ENCODE data around the gene BRD4. TPM values are rescaled to one million over a fixed set of nuclear protein-coding genes. Genes with fewer than 3 reads are reported as not detected.

Gene BRD4
- total RNA-seq, 1 experiment from 2014 or later, result 41.4 TPM

- H3K4me3 ChIP-seq (ENCODE audit: low read length), result no peak overlapping the region
- no peak overlapping the region for H3K9ac ChIP-seq (ENCODE audit: low read length)
- H3K27ac ChIP-seq (ENCODE audit: low read length), result peak overlapping the region; percentile 39; the same call in 1 of the 2 replicates
- peaks cover 11% of the 10 kb centered on the region; the same call in 1 of the 2 replicates for H3K36me3 ChIP-seq (ENCODE audit: insufficient read depth, low read length)
- no peaks in the 10 kb centered on the region for H3K9me2 ChIP-seq (replicated peaks; ENCODE audit: insufficient read depth, low read length)
- H3K79me2 ChIP-seq (ENCODE audit: low read length), result peaks cover 98% of the 10 kb centered on the region
- no peak for DNase-seq
- H2AFZ ChIP-seq (ENCODE audit: low read length), result no peak overlapping the region
- H4K20me1 ChIP-seq (ENCODE audit: insufficient read depth, low read depth, low read length), result peaks cover 87% of the 10 kb centered on the region
- H3K4me2 ChIP-seq (ENCODE audit: low read depth, low read length, poor library complexity, severe bottlenecking), result peak overlapping the region; percentile 52
- H3K4me1 ChIP-seq (ENCODE audit: low read length), result peaks cover 56% of the 10 kb centered on the region
- H3K9me3 ChIP-seq (ENCODE audit: low read length), result no peaks in the 10 kb centered on the region
- H3K27me3 ChIP-seq (ENCODE audit: low read length), result no peaks in the 10 kb centered on the region
Observed at GRCh38 chr19:15317392-15318071, 14.8 kb downstream of the BRD4 start.

- Histone ChIP-seq H4K20me1 (ENCODE audit: insufficient read depth, low read depth, low read length) (peaks cover 87% of the 10 kb centered on the region), H3K9ac (ENCODE audit: low read length) (no peak overlapping the region), H3K4me3 (ENCODE audit: low read length) (no peak overlapping the region), H3K9me3 (ENCODE audit: low read length) (no peaks in the 10 kb centered on the region), H3K9me2 (replicated peaks; ENCODE audit: insufficient read depth, low read length) (no peaks in the 10 kb centered on the region), H3K4me1 (ENCODE audit: low read length) (peaks cover 50% of the 10 kb centered on the region), H3K27ac (ENCODE audit: low read length) (no peak overlapping the region), H3K79me2 (ENCODE audit: low read length) (peaks cover 100% of the 10 kb centered on the region), H3K4me2 (ENCODE audit: low read depth, low read length, poor library complexity, severe bottlenecking) (no peak overlapping the region), H2AFZ (ENCODE audit: low read length) (no peak overlapping the region), H3K36me3 (ENCODE audit: insufficient read depth, low read length) (peaks cover 11% of the 10 kb centered on the region; the same call in 1 of the 2 replicates), H3K27me3 (ENCODE audit: low read length) (no peaks in the 10 kb centered on the region)
- no peak for DNase-seq
Observed at GRCh38 chr19:15316498-15316897, 15.8 kb downstream of the BRD4 start.

DNA sequence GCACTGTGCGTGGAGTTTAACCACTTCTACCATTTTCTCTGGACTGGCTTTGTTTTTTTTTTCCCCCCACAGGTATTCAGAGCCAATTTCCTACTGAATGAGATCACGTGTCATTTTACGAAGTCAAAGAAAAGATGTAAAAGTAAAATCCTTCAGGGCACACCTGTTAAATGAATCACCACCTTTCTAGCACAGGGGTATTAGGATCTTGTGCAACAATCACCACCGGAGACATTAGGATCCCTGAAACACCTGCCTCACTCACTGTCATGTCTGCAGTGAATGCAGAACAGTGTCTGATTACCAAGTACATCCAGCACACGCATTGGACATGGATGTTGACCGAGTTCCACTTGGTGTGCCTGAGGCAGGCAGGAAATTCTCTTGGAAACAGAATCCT is 17.2 kb downstream of the BRD4 start:
- Histone ChIP-seq H3K79me2 (ENCODE audit: low read length) (peaks cover 100% of the 10 kb centered on the region), H3K9ac (ENCODE audit: low read length) (no peak overlapping the region), H4K20me1 (ENCODE audit: insufficient read depth, low read depth, low read length) (peaks cover 82% of the 10 kb centered on the region), H3K27me3 (ENCODE audit: low read length) (no peaks in the 10 kb centered on the region), H3K9me3 (ENCODE audit: low read length) (no peaks in the 10 kb centered on the region), H3K4me3 (ENCODE audit: low read length) (no peak overlapping the region), H3K36me3 (ENCODE audit: insufficient read depth, low read length) (peaks cover 11% of the 10 kb centered on the region; the same call in 1 of the 2 replicates), H3K27ac (ENCODE audit: low read length) (no peak overlapping the region), H3K4me1 (ENCODE audit: low read length) (peaks cover 36% of the 10 kb centered on the region), H3K4me2 (ENCODE audit: low read depth, low read length, poor library complexity, severe bottlenecking) (no peak overlapping the region), H2AFZ (ENCODE audit: low read length) (no peak overlapping the region), H3K9me2 (replicated peaks; ENCODE audit: insufficient read depth, low read length) (no peaks in the 10 kb centered on the region)
- DNase-seq, result no peak

GRCh38 chr19:15313649-15314279 is 18.6 kb downstream of the BRD4 start:
- H3K9me2 ChIP-seq (replicated peaks; ENCODE audit: insufficient read depth, low read length), result no peaks in the 10 kb centered on the region
- no peak for DNase-seq
- no peak overlapping the region for H3K4me3 ChIP-seq (ENCODE audit: low read length)
- no peaks in the 10 kb centered on the region for H3K27me3 ChIP-seq (ENCODE audit: low read length)
- H4K20me1 ChIP-seq (ENCODE audit: insufficient read depth, low read depth, low read length), result peaks cover 79% of the 10 kb centered on the region
- no peaks in the 10 kb centered on the region for H3K9me3 ChIP-seq (ENCODE audit: low read length)
- H2AFZ ChIP-seq (ENCODE audit: low read length), result no peak overlapping the region
- peaks cover 11% of the 10 kb centered on the region; the same call in 1 of the 2 replicates for H3K36me3 ChIP-seq (ENCODE audit: insufficient read depth, low read length)
- H3K9ac ChIP-seq (ENCODE audit: low read length), result no peak overlapping the region
- H3K4me2 ChIP-seq (ENCODE audit: low read depth, low read length, poor library complexity, severe bottlenecking), result no peak overlapping the region
- peaks cover 100% of the 10 kb centered on the region for H3K79me2 ChIP-seq (ENCODE audit: low read length)
- H3K4me1 ChIP-seq (ENCODE audit: low read length), result peaks cover 23% of the 10 kb centered on the region
- H3K27ac ChIP-seq (ENCODE audit: low read length), result no peak overlapping the region

GRCh38 chr19:15307169-15307568 is 25.2 kb downstream of the BRD4 start:
- H3K9me3 ChIP-seq (ENCODE audit: low read length), result no peaks in the 10 kb centered on the region
- no peaks in the 10 kb centered on the region for H3K9me2 ChIP-seq (replicated peaks; ENCODE audit: insufficient read depth, low read length)
- H3K4me1 ChIP-seq (ENCODE audit: low read length), result peaks cover 22% of the 10 kb centered on the region
- H3K4me3 ChIP-seq (ENCODE audit: low read length), result no peak overlapping the region
- peaks cover 64% of the 10 kb centered on the region for H4K20me1 ChIP-seq (ENCODE audit: insufficient read depth, low read depth, low read length)
- H2AFZ ChIP-seq (ENCODE audit: low read length), result no peak overlapping the region
- DNase-seq, result no peak
- H3K27ac ChIP-seq (ENCODE audit: low read length), result no peak overlapping the region
- H3K79me2 ChIP-seq (ENCODE audit: low read length), result peaks cover 99% of the 10 kb centered on the region
- no peak overlapping the region for H3K4me2 ChIP-seq (ENCODE audit: low read depth, low read length, poor library complexity, severe bottlenecking)
- no peaks in the 10 kb centered on the region for H3K36me3 ChIP-seq (ENCODE audit: insufficient read depth, low read length)
- no peaks in the 10 kb centered on the region for H3K27me3 ChIP-seq (ENCODE audit: low read length)
- no peak overlapping the region for H3K9ac ChIP-seq (ENCODE audit: low read length)

GRCh38 chr19:15305582-15306334 is 26.6 kb downstream of the BRD4 start:
- H3K27ac ChIP-seq (ENCODE audit: low read length), result no peak overlapping the region
- H3K9me3 ChIP-seq (ENCODE audit: low read length), result no peaks in the 10 kb centered on the region
- H2AFZ ChIP-seq (ENCODE audit: low read length), result no peak overlapping the region
- no peak for DNase-seq
- H3K4me3 ChIP-seq (ENCODE audit: low read length), result no peak overlapping the region
- H3K4me2 ChIP-seq (ENCODE audit: low read depth, low read length, poor library complexity, severe bottlenecking), result no peak overlapping the region
- no peaks in the 10 kb centered on the region for H3K27me3 ChIP-seq (ENCODE audit: low read length)
- H3K36me3 ChIP-seq (ENCODE audit: insufficient read depth, low read length), result no peaks in the 10 kb centered on the region
- peaks cover 62% of the 10 kb centered on the region for H4K20me1 ChIP-seq (ENCODE audit: insufficient read depth, low read depth, low read length)
- no peaks in the 10 kb centered on the region for H3K9me2 ChIP-seq (replicated peaks; ENCODE audit: insufficient read depth, low read length)
- peaks cover 98% of the 10 kb centered on the region for H3K79me2 ChIP-seq (ENCODE audit: low read length)
- peaks cover 26% of the 10 kb centered on the region for H3K4me1 ChIP-seq (ENCODE audit: low read length)
- no peak overlapping the region for H3K9ac ChIP-seq (ENCODE audit: low read length)

GRCh38 chr19:15304140-15304705 is 28.1 kb downstream of the BRD4 start:
- peaks cover 41% of the 10 kb centered on the region for H3K4me1 ChIP-seq (ENCODE audit: low read length)
- no peaks in the 10 kb centered on the region for H3K9me2 ChIP-seq (replicated peaks; ENCODE audit: insufficient read depth, low read length)
- H4K20me1 ChIP-seq (ENCODE audit: insufficient read depth, low read depth, low read length), result peaks cover 66% of the 10 kb centered on the region
- H3K9me3 ChIP-seq (ENCODE audit: low read length), result no peaks in the 10 kb centered on the region
- no peak for DNase-seq
- no peaks in the 10 kb centered on the region for H3K27me3 ChIP-seq (ENCODE audit: low read length)
- no peak overlapping the region for H3K9ac ChIP-seq (ENCODE audit: low read length)
- H2AFZ ChIP-seq (ENCODE audit: low read length), result no peak overlapping the region
- no peak overlapping the region for H3K27ac ChIP-seq (ENCODE audit: low read length)
- H3K4me3 ChIP-seq (ENCODE audit: low read length), result no peak overlapping the region
- no peaks in the 10 kb centered on the region for H3K36me3 ChIP-seq (ENCODE audit: insufficient read depth, low read length)
- H3K79me2 ChIP-seq (ENCODE audit: low read length), result peaks cover 98% of the 10 kb centered on the region
- H3K4me2 ChIP-seq (ENCODE audit: low read depth, low read length, poor library complexity, severe bottlenecking), result no peak overlapping the region

Data from Karpas-422 (cell line).